Endothelial cell (in vitro differentiated cells): ENCODE data around the gene D2HGDH. TPM values are rescaled to one million over a fixed set of nuclear protein-coding genes. Genes with fewer than 3 reads are reported as not detected.

ENCODE experiments used
- DNase-seq: peaks from one replicate; pipeline ENCODE4 v3.0.0; 2021; ENCODE audit warnings: low spot score
- H3K27ac Mint-ChIP-seq: one replicate; pipeline ENCODE4 v1.8.0; 2021; ENCODE audit warnings: mixed read lengths, inconsistent platforms; ENCODE audit not compliant: unreplicated experiment
- H3K27me3 Mint-ChIP-seq: one replicate; pipeline ENCODE4 v1.8.0; 2021; ENCODE audit warnings: mild to moderate bottlenecking, moderate library complexity, mixed read lengths, inconsistent platforms; ENCODE audit not compliant: unreplicated experiment
- H3K36me3 Mint-ChIP-seq: one replicate; pipeline ENCODE4 v1.8.0; 2021; ENCODE audit warnings: mild to moderate bottlenecking, low read depth, mixed read lengths, inconsistent platforms; ENCODE audit not compliant: unreplicated experiment
- H3K4me1 Mint-ChIP-seq: one replicate; pipeline ENCODE4 v1.8.0; 2021; ENCODE audit warnings: mild to moderate bottlenecking, mixed read lengths, inconsistent platforms; ENCODE audit not compliant: unreplicated experiment
- H3K4me3 Mint-ChIP-seq: one replicate; pipeline ENCODE4 v1.8.0; 2021; ENCODE audit warnings: mild to moderate bottlenecking, mixed read lengths, inconsistent platforms; ENCODE audit not compliant: unreplicated experiment
- H3K9me3 Mint-ChIP-seq: one replicate; pipeline ENCODE4 v1.8.0; 2021; ENCODE audit warnings: mixed read lengths, inconsistent platforms; ENCODE audit not compliant: unreplicated experiment
- total RNA-seq: library from RNA; stranded (reverse); fragmentation: NEBNext Ultra II Directional; extraction: Animal tissue kit (Norgen Biotek cat#: 25700); gene quantifications from one replicate; pipeline ENCODE4 v1.2.1, GENCODE V29; 2021; ENCODE audit not compliant: unreplicated experiment
- TF ChIP-seq, protein P1 (sequence below): fragments of 200-600 bp; sonication (generic); IDR thresholded peaks from one replicate; pipeline ENCODE4 v1.5.0; 2021; ENCODE audit warnings: antibody characterized with exemption; ENCODE audit not compliant: unreplicated experiment

The D2HGDH gene
- total RNA-seq, 1 donor from 2014 or later: 11.4 TPM

GRCh38 chr2:241720099-241720498 is 14.3 kb upstream of the D2HGDH start:
- Mint-ChIP-seq H3K4me3 (no peak overlapping the region), H3K36me3 (peaks cover 38% of the 10 kb centered on the region), H3K4me1 (peaks cover 9% of the 10 kb centered on the region), H3K27ac (no peak overlapping the region), H3K27me3 (peaks cover 4% of the 10 kb centered on the region), H3K9me3 (peaks cover 4% of the 10 kb centered on the region)
- DNase-seq: no peak
- TF ChIP-seq, protein P1, sequence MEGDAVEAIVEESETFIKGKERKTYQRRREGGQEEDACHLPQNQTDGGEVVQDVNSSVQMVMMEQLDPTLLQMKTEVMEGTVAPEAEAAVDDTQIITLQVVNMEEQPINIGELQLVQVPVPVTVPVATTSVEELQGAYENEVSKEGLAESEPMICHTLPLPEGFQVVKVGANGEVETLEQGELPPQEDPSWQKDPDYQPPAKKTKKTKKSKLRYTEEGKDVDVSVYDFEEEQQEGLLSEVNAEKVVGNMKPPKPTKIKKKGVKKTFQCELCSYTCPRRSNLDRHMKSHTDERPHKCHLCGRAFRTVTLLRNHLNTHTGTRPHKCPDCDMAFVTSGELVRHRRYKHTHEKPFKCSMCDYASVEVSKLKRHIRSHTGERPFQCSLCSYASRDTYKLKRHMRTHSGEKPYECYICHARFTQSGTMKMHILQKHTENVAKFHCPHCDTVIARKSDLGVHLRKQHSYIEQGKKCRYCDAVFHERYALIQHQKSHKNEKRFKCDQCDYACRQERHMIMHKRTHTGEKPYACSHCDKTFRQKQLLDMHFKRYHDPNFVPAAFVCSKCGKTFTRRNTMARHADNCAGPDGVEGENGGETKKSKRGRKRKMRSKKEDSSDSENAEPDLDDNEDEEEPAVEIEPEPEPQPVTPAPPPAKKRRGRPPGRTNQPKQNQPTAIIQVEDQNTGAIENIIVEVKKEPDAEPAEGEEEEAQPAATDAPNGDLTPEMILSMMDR: no peak

GRCh38 chr2:241720560-241720959 is 13.9 kb upstream of the D2HGDH start:
- H3K9me3 Mint-ChIP-seq: peaks cover 4% of the 10 kb centered on the region
- H3K27me3 Mint-ChIP-seq: peaks cover 4% of the 10 kb centered on the region
- peaks cover 38% of the 10 kb centered on the region for H3K36me3 Mint-ChIP-seq
- no peak overlapping the region for H3K27ac Mint-ChIP-seq
- peaks cover 9% of the 10 kb centered on the region for H3K4me1 Mint-ChIP-seq
- no peak overlapping the region for H3K4me3 Mint-ChIP-seq
- DNase-seq: no peak
- TF ChIP-seq, protein P1: no peak

DNA sequence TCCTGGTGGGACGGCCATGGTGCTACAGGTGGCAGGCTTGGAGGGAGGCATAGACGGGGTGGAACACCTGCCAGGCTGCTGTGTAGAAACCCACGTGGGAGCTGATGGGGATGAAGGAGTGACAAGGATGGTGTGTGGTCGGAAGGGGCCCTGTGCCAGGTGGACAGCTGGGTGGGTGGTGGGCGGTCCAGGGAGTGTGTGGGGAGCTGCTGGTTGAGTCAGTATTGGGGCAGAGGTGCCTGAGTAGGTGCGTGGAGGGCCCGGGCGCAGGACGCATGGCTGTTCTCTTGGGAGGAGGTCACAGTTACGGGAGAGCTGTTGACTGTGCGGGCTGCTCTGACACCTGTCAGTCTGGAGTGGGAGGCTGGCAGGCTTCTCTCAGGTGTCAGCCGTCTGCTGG is 12.6 kb upstream of the D2HGDH start:
- Mint-ChIP-seq H3K4me1 (peaks cover 7% of the 10 kb centered on the region), H3K36me3 (peaks cover 35% of the 10 kb centered on the region), H3K4me3 (peak overlapping the region; percentile 67), H3K27ac (peak overlapping the region; percentile 24), H3K9me3 (peaks cover 4% of the 10 kb centered on the region), H3K27me3 (peaks cover 6% of the 10 kb centered on the region)
- DNase-seq: no peak
- TF ChIP-seq, protein P1: no peak

GRCh38 chr2:241722896-241723454 is 11.5 kb upstream of the D2HGDH start:
- no peak overlapping the region for H3K27ac Mint-ChIP-seq
- H3K9me3 Mint-ChIP-seq: peaks cover 4% of the 10 kb centered on the region
- H3K4me3 Mint-ChIP-seq: peak overlapping the region; percentile 54
- no peak for DNase-seq
- H3K4me1 Mint-ChIP-seq: peaks cover 7% of the 10 kb centered on the region
- H3K27me3 Mint-ChIP-seq: peaks cover 4% of the 10 kb centered on the region
- peaks cover 30% of the 10 kb centered on the region for H3K36me3 Mint-ChIP-seq
- TF ChIP-seq, protein P1: no peak

- H3K4me3 Mint-ChIP-seq: no peak overlapping the region
- peaks cover 4% of the 10 kb centered on the region for H3K27me3 Mint-ChIP-seq
- no peak for DNase-seq
- peaks cover 7% of the 10 kb centered on the region for H3K4me1 Mint-ChIP-seq
- no peak overlapping the region for H3K27ac Mint-ChIP-seq
- TF ChIP-seq, protein P1: no peak
- H3K9me3 Mint-ChIP-seq: peaks cover 4% of the 10 kb centered on the region
- peaks cover 30% of the 10 kb centered on the region for H3K36me3 Mint-ChIP-seq
Observed at GRCh38 chr2:241724259-241724974, 10.0 kb upstream of the D2HGDH start.
